ENCODE results near the gene STARD3. TPM values are rescaled to one million over a fixed set of nuclear protein-coding genes. Genes with fewer than 3 reads are reported as not detected.

Gene STARD3
- total and polyA plus RNA-seq, 9 of the 15 experiments (the other 6 are each of a cell fraction or from before 2014, with no cell fraction given) = 0.63 to 87.0 (median 46.0) TPM

DNA sequence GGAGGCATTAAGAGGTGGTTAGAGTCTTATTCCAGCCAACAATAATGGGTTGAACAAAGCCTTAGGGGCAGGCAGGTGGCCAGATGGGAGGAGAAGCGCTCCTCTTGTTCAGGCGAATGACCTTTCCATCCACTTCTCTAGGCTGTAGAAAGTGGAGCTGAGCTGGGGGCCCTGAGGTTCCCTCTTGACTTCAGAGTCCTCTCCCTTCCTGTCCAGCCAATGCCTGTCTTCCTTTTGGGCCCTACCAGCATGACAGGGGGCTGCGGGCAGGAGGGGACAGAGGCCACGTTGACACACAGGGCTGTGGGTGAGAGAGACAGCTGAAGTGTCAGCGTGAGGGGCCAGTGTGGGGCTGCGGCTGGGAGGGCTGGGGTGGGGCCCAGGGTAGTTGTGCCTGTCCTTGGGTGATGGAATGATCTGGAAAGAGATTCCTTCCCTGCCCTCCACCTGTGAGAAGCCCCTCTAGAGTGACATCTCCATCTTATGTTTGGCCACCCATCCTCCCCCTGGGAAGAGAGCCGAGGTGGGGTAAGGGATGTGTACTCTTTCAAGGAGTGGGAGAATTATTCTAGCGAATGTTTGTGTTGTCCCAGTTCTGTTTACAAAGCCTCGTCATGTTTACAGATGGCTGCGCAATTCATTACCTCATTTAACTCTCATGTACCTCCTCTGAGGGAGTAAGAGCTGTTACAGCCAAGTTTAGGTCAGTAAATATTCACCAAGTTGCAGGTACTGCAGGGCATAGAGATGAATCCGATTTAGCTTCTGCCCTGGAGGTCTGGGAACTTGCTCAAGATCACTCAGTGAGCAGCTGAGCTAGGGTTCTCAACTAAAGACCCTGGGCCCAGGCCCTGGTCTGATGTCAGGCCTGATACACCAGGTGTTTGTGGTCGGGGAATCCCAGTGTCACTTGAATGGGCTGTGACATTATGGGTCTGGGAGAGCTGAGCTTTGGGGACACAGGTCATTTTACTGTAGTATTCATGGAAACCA is 66.3 kb downstream of the STARD3 start (continued):
- no peak for TF ChIP-seq TOE1 (IDR thresholded peaks at IDR 0.05; ENCODE audit: borderline replicate concordance)
- TF ChIP-seq TOE1 (CRISPR knock-in tag; IDR thresholded peaks at IDR 0.05; ENCODE audit: borderline replicate concordance, low read depth) = no peak
- TF ChIP-seq, protein P1, sequence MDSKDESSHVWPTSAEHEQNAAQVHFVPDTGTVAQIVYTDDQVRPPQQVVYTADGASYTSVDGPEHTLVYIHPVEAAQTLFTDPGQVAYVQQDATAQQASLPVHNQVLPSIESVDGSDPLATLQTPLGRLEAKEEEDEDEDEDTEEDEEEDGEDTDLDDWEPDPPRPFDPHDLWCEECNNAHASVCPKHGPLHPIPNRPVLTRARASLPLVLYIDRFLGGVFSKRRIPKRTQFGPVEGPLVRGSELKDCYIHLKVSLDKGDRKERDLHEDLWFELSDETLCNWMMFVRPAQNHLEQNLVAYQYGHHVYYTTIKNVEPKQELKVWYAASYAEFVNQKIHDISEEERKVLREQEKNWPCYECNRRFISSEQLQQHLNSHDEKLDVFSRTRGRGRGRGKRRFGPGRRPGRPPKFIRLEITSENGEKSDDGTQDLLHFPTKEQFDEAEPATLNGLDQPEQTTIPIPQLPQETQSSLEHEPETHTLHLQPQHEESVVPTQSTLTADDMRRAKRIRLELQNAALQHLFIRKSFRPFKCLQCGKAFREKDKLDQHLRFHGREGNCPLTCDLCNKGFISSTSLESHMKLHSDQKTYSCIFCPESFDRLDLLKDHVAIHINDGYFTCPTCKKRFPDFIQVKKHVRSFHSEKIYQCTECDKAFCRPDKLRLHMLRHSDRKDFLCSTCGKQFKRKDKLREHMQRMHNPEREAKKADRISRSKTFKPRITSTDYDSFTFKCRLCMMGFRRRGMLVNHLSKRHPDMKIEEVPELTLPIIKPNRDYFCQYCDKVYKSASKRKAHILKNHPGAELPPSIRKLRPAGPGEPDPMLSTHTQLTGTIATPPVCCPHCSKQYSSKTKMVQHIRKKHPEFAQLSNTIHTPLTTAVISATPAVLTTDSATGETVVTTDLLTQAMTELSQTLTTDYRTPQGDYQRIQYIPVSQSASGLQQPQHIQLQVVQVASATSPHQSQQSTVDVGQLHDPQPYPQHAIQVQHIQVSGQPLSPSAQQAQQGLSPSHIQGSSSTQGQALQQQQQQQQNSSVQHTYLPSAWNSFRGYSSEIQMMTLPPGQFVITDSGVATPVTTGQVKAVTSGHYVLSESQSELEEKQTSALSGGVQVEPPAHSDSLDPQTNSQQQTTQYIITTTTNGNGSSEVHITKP (IDR thresholded peaks at IDR 0.05; ENCODE audit: partially characterized antibody) = no peak
- no peak for TF ChIP-seq SRF (CRISPR knock-in tag; IDR thresholded peaks at IDR 0.05)
- no peak for TF ChIP-seq POLR2AphosphoS5 (IDR thresholded peaks at IDR 0.05; ENCODE audit: control insufficient read depth, insufficient read depth, low read depth, low read length)
- TF ChIP-seq, protein P2, sequence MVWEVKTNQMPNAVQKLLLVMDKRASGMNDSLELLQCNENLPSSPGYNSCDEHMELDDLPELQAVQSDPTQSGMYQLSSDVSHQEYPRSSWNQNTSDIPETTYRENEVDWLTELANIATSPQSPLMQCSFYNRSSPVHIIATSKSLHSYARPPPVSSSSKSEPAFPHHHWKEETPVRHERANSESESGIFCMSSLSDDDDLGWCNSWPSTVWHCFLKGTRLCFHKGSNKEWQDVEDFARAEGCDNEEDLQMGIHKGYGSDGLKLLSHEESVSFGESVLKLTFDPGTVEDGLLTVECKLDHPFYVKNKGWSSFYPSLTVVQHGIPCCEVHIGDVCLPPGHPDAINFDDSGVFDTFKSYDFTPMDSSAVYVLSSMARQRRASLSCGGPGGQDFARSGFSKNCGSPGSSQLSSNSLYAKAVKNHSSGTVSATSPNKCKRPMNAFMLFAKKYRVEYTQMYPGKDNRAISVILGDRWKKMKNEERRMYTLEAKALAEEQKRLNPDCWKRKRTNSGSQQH (CRISPR knock-in tag; IDR thresholded peaks at IDR 0.05) = no peak
